ENCODE measurements around the gene EFCAB5.

DNA sequence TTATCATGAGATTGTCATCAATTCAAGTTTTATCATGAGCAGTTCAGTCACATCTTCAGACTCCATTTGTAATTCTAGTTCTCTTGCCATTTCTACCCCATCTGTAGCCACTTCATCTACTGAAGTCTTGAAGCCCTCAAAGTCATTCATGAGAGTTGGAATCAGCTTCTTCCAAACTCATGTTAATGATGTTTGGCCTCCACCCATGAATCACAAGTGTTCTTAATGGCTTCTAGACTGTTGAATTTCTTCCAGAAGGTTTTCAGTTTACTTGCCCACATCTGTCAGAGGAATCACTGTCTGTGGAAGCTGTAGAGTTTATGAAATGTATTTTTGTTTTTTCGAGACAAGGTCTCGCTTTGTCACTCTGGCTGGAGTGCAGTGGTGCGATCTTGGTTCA is 191.2 kb downstream of the EFCAB5 start:
- TF ChIP-seq, protein P1, sequence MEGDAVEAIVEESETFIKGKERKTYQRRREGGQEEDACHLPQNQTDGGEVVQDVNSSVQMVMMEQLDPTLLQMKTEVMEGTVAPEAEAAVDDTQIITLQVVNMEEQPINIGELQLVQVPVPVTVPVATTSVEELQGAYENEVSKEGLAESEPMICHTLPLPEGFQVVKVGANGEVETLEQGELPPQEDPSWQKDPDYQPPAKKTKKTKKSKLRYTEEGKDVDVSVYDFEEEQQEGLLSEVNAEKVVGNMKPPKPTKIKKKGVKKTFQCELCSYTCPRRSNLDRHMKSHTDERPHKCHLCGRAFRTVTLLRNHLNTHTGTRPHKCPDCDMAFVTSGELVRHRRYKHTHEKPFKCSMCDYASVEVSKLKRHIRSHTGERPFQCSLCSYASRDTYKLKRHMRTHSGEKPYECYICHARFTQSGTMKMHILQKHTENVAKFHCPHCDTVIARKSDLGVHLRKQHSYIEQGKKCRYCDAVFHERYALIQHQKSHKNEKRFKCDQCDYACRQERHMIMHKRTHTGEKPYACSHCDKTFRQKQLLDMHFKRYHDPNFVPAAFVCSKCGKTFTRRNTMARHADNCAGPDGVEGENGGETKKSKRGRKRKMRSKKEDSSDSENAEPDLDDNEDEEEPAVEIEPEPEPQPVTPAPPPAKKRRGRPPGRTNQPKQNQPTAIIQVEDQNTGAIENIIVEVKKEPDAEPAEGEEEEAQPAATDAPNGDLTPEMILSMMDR (IDR thresholded peaks at IDR 0.05): no peak
- no peak for TF ChIP-seq POLR2A (IDR thresholded peaks at IDR 0.05)

All from adrenal gland (tissue), 5 donors.